ENCODE data around the gene PAPPA. TPM values are rescaled to one million over a fixed set of nuclear protein-coding genes. Genes with fewer than 3 reads are reported as not detected.

The PAPPA gene
- total and polyA plus RNA-seq, 3 experiments from 2014 or later = not detected

GRCh38 chr9:116329470-116329869, 175.9 kb downstream of the PAPPA start:
- Mint-ChIP-seq H3K27ac (no peak overlapping the region), H3K27me3 (peaks cover 3 to 12% of the 10 kb centered on the region in 2 donors), H3K4me3 (no peak overlapping the region), H3K36me3 (no peaks in the 10 kb centered on the region), H3K9me3 (peaks cover 0 to 3% (median 0%) of the 10 kb centered on the region in 5 donors), H3K4me1 (no peaks in the 10 kb centered on the region)
- Histone ChIP-seq H3K9me3 (ENCODE audit: low read length) (no peaks in the 10 kb centered on the region), H3K27ac (ENCODE audit: low read depth, low read length) (no peak overlapping the region), H3K4me3 (ENCODE audit: low read length) (no peak overlapping the region), H3K27me3 (ENCODE audit: insufficient read depth, low read length, poor library complexity, severe bottlenecking) (no peaks in the 10 kb centered on the region), H3K4me1 (ENCODE audit: insufficient read depth, low read length) (no peaks in the 10 kb centered on the region), H3K36me3 (ENCODE audit: insufficient read depth, low read length) (no peaks in the 10 kb centered on the region)
- POLR2A ChIA-PET = no interaction called here
- CTCF ChIA-PET = no interaction called here
- DNase-seq = no peak

- H3K9me3 Mint-ChIP-seq = peaks cover 0 to 3% (median 0%) of the 10 kb centered on the region in 5 donors
- H3K27me3 ChIP-seq (ENCODE audit: insufficient read depth, low read length, poor library complexity, severe bottlenecking) = no peaks in the 10 kb centered on the region
- H3K4me1 Mint-ChIP-seq = no peaks in the 10 kb centered on the region
- no peak overlapping the region for H3K4me3 Mint-ChIP-seq
- no peak overlapping the region for H3K27ac ChIP-seq (ENCODE audit: low read depth, low read length)
- ChIA-PET POLR2A (no interaction called here), CTCF (no interaction called here)
- no peaks in the 10 kb centered on the region for H3K9me3 ChIP-seq (ENCODE audit: low read length)
- no peaks in the 10 kb centered on the region for H3K36me3 Mint-ChIP-seq
- H3K4me3 ChIP-seq (ENCODE audit: low read length) = no peak overlapping the region
- H3K36me3 ChIP-seq (ENCODE audit: insufficient read depth, low read length) = no peaks in the 10 kb centered on the region
- H3K27ac Mint-ChIP-seq = no peak overlapping the region
- H3K4me1 ChIP-seq (ENCODE audit: insufficient read depth, low read length) = no peaks in the 10 kb centered on the region
- H3K27me3 Mint-ChIP-seq = peaks cover 3 to 8% of the 10 kb centered on the region in 2 donors
- DNase-seq = no peak
These were observed 177.7 kb downstream of the PAPPA start for GRCh38 chr9:116331241-116331640.

DNA sequence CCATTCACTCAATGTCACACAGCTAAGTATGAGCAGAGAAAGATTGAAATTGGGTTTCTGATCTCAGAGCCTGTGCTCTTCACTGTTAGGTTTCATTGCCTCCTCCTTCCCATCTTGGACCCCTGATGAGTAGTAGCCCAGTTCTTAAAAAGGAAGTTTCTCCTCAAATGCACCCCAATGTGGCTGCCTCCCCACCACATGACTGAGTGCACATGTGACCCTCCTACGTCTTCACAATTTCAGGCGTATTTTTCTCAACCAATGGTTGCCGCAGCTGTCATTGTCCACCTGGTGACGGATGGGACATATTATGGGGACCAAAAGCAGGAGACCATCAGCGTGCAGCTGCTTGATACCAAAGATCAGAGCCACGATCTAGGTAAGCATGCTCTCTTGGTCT, 178.5 kb downstream of the PAPPA start:
- Histone ChIP-seq H3K27ac (ENCODE audit: low read depth, low read length) (no peak overlapping the region), H3K4me3 (ENCODE audit: low read length) (no peak overlapping the region), H3K36me3 (ENCODE audit: insufficient read depth, low read length) (no peaks in the 10 kb centered on the region), H3K4me1 (ENCODE audit: insufficient read depth, low read length) (no peaks in the 10 kb centered on the region), H3K27me3 (ENCODE audit: insufficient read depth, low read length, poor library complexity, severe bottlenecking) (no peaks in the 10 kb centered on the region), H3K9me3 (ENCODE audit: low read length) (no peaks in the 10 kb centered on the region)
- Mint-ChIP-seq H3K27me3 (peaks cover 3 to 8% of the 10 kb centered on the region in 2 donors), H3K27ac (no peak overlapping the region), H3K4me3 (no peak overlapping the region), H3K36me3 (no peaks in the 10 kb centered on the region), H3K9me3 (peaks cover 0 to 3% (median 0%) of the 10 kb centered on the region in 5 donors), H3K4me1 (no peaks in the 10 kb centered on the region)
- POLR2A ChIA-PET = no interaction called here
- CTCF ChIA-PET = no interaction called here
- no peak for DNase-seq

- no peak for DNase-seq
- POLR2A ChIA-PET = no interaction called here
- H3K27ac Mint-ChIP-seq = no peak overlapping the region
- Histone ChIP-seq H3K27me3 (ENCODE audit: insufficient read depth, low read length, poor library complexity, severe bottlenecking) (no peaks in the 10 kb centered on the region), H3K9me3 (ENCODE audit: low read length) (no peaks in the 10 kb centered on the region), H3K36me3 (ENCODE audit: insufficient read depth, low read length) (no peaks in the 10 kb centered on the region), H3K4me3 (ENCODE audit: low read length) (no peak overlapping the region), H3K27ac (ENCODE audit: low read depth, low read length) (no peak overlapping the region), H3K4me1 (ENCODE audit: insufficient read depth, low read length) (no peaks in the 10 kb centered on the region)
- no peaks in the 10 kb centered on the region for H3K4me1 Mint-ChIP-seq
- H3K27me3 Mint-ChIP-seq = peaks cover 3 to 10% of the 10 kb centered on the region in 2 donors
- peaks cover 0 to 3% (median 0%) of the 10 kb centered on the region in 5 donors for H3K9me3 Mint-ChIP-seq
- CTCF ChIA-PET = no interaction called here
- H3K4me3 Mint-ChIP-seq = no peak overlapping the region
- no peaks in the 10 kb centered on the region for H3K36me3 Mint-ChIP-seq
These were observed 179.7 kb downstream of the PAPPA start for GRCh38 chr9:116333254-116333653.

DNA sequence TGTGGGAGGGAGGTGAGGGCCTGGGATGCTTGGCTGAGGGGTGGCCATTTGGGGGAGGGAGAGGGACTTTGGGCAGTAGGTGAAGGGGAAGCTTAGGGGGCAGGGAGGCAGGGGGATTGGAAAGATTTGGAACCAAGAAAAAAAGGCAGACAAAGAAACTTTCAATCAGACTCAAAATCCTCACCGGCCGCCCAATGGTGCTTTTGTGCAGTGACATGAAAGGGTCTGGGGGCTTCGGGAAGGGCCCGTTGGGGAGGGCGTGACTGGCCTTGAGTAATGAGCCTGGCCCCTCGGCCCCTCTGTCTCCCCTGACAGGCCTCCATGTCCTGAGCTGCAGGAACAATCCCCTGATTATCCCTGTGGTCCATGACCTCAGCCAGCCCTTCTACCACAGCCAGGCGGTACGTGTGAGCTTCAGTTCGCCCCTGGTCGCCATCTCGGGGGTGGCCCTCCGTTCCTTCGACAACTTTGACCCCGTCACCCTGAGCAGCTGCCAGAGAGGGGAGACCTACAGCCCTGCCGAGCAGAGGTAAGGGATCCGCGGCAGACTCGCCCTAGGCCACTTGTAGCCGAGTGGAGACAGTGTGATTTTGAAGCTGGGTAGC, 181.1 kb downstream of the PAPPA start:
- H3K9me3 Mint-ChIP-seq = peaks cover 0 to 6% (median 0%) of the 10 kb centered on the region in 5 donors
- CTCF ChIA-PET = no interaction called here
- POLR2A ChIA-PET = no interaction called here
- Histone ChIP-seq H3K27me3 (ENCODE audit: insufficient read depth, low read length, poor library complexity, severe bottlenecking) (no peaks in the 10 kb centered on the region), H3K4me1 (ENCODE audit: insufficient read depth, low read length) (no peaks in the 10 kb centered on the region), H3K9me3 (ENCODE audit: low read length) (no peaks in the 10 kb centered on the region), H3K36me3 (ENCODE audit: insufficient read depth, low read length) (no peaks in the 10 kb centered on the region), H3K4me3 (ENCODE audit: low read length) (no peak overlapping the region), H3K27ac (ENCODE audit: low read depth, low read length) (no peak overlapping the region)
- no peak for DNase-seq
- H3K36me3 Mint-ChIP-seq = no peaks in the 10 kb centered on the region
- H3K27ac Mint-ChIP-seq = no peak overlapping the region
- no peaks in the 10 kb centered on the region for H3K4me1 Mint-ChIP-seq
- peaks cover 7 to 16% of the 10 kb centered on the region in 2 donors for H3K27me3 Mint-ChIP-seq
- H3K4me3 Mint-ChIP-seq = no peak overlapping the region

- H3K4me3 Mint-ChIP-seq = no peak overlapping the region
- peaks cover 7 to 16% of the 10 kb centered on the region in 2 donors for H3K27me3 Mint-ChIP-seq
- H3K4me3 ChIP-seq (ENCODE audit: low read length) = no peak overlapping the region
- H3K4me1 Mint-ChIP-seq = no peaks in the 10 kb centered on the region
- no peaks in the 10 kb centered on the region for H3K4me1 ChIP-seq (ENCODE audit: insufficient read depth, low read length)
- H3K36me3 Mint-ChIP-seq = no peaks in the 10 kb centered on the region
- no peaks in the 10 kb centered on the region for H3K36me3 ChIP-seq (ENCODE audit: insufficient read depth, low read length)
- H3K27me3 ChIP-seq (ENCODE audit: insufficient read depth, low read length, poor library complexity, severe bottlenecking) = no peaks in the 10 kb centered on the region
- H3K27ac ChIP-seq (ENCODE audit: low read depth, low read length) = no peak overlapping the region
- ChIA-PET CTCF (no interaction called here), POLR2A (no interaction called here)
- H3K9me3 Mint-ChIP-seq = peaks cover 0 to 6% (median 0%) of the 10 kb centered on the region in 5 donors
- no peak overlapping the region for H3K27ac Mint-ChIP-seq
- no peaks in the 10 kb centered on the region for H3K9me3 ChIP-seq (ENCODE audit: low read length)
- DNase-seq = no peak
These were observed 181.8 kb downstream of the PAPPA start for GRCh38 chr9:116335392-116335791.

DNA sequence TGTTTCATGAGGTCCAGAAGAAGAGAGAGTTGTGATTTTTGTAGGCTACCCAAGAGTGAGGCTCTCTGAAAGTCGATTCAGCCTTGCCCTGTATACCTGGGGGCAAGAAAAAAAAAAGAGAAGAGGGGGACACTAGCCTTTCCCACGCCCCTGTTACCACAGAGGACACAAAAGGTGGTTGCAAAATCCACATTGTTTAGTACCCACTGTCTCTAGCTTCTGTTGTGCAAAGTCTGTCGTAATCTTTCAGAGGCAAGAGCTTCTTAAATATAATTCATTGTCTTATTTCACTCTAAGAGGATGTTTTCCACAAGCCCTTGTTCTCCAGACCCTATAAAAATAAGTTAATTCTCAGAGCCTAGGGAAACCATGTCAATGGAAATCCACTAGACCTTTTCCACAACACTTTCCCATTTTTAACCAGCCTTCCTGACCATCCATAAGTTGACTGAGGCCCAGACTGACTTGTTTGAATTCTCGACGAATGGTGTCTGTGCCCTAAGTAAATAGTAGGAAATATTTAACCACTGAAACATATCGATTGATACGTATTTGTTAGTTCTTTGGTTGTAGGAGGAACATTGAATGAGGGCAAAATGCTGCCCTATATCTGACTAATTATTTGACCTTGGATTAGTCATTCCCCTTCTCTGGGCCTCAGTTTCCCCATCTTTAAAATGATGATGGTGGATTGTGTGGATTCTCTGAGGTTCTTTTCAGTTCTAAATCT, 182.7 kb downstream of the PAPPA start:
- Histone ChIP-seq H3K4me1 (ENCODE audit: insufficient read depth, low read length) (no peaks in the 10 kb centered on the region), H3K27me3 (ENCODE audit: insufficient read depth, low read length, poor library complexity, severe bottlenecking) (no peaks in the 10 kb centered on the region), H3K27ac (ENCODE audit: low read depth, low read length) (no peak overlapping the region), H3K4me3 (ENCODE audit: low read length) (no peak overlapping the region), H3K36me3 (ENCODE audit: insufficient read depth, low read length) (no peaks in the 10 kb centered on the region), H3K9me3 (ENCODE audit: low read length) (no peaks in the 10 kb centered on the region)
- no peak for DNase-seq
- Mint-ChIP-seq H3K27me3 (peaks cover 8 to 19% of the 10 kb centered on the region in 2 donors), H3K27ac (no peak overlapping the region), H3K36me3 (no peaks in the 10 kb centered on the region), H3K9me3 (peaks cover 0 to 6% (median 1%) of the 10 kb centered on the region in 5 donors), H3K4me1 (no peaks in the 10 kb centered on the region), H3K4me3 (no peak overlapping the region)
- POLR2A ChIA-PET = no interaction called here
- CTCF ChIA-PET = no interaction called here

DNA sequence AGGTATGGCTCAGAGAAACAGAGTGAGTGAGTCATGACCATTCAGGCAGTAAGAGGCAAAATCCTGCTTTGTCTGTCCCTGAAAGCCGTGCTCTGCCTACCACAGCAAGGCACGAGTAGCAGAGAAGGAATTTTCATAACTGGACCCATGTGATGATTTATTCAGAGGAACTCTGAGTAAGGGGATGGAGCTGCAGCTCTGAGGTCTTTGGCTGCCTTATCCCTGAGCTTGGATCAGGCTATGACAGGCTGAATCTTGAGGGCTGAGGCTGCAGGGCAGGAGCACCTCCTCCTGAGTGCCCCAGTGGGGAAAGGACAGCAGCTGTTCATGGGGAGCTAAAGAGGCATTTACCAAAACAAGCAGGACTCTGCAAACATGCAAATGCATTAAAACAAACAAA, 183.4 kb downstream of the PAPPA start:
- H3K9me3 ChIP-seq (ENCODE audit: low read length) = no peaks in the 10 kb centered on the region
- ChIA-PET CTCF (no interaction called here), POLR2A (no interaction called here)
- Mint-ChIP-seq H3K27ac (no peak overlapping the region), H3K9me3 (peaks cover 0 to 6% (median 2%) of the 10 kb centered on the region in 5 donors), H3K4me3 (no peak overlapping the region), H3K36me3 (no peaks in the 10 kb centered on the region), H3K4me1 (no peaks in the 10 kb centered on the region), H3K27me3 (peaks cover 10 to 16% of the 10 kb centered on the region in 2 donors)
- H3K36me3 ChIP-seq (ENCODE audit: insufficient read depth, low read length) = no peaks in the 10 kb centered on the region
- H3K27ac ChIP-seq (ENCODE audit: low read depth, low read length) = no peak overlapping the region
- no peak overlapping the region for H3K4me3 ChIP-seq (ENCODE audit: low read length)
- H3K27me3 ChIP-seq (ENCODE audit: insufficient read depth, low read length, poor library complexity, severe bottlenecking) = no peaks in the 10 kb centered on the region
- no peak for DNase-seq
- no peaks in the 10 kb centered on the region for H3K4me1 ChIP-seq (ENCODE audit: insufficient read depth, low read length)
